Vagina (tissue), 2 donors: Measurements from ENCODE around the gene CHI3L1.

Source experiments
- POLR2A ChIP-seq, 2 donors: fragments of 450-650 bp; IDR thresholded peaks; one replicate each; pipeline ENCODE4 v1.6.1; 2017; ENCODE audit warnings: antibody characterized with exemption in 2 of 2, mild to moderate bottlenecking in 2 of 2, moderate library complexity in 2 of 2
- TF ChIP-seq, protein P1 (sequence below), 3 experiments: fragments of 450-650 bp in 2 of 3; fragments of 200-600 bp in 1 of 3; sonication (generic) in 1 of 3; IDR thresholded peaks; one replicate each; pipeline ENCODE4 v1.5.1; 2017 to 2019; ENCODE audit warnings: antibody characterized with exemption in 3 of 3, mild to moderate bottlenecking in 2 of 3, moderate library complexity in 2 of 3

DNA sequence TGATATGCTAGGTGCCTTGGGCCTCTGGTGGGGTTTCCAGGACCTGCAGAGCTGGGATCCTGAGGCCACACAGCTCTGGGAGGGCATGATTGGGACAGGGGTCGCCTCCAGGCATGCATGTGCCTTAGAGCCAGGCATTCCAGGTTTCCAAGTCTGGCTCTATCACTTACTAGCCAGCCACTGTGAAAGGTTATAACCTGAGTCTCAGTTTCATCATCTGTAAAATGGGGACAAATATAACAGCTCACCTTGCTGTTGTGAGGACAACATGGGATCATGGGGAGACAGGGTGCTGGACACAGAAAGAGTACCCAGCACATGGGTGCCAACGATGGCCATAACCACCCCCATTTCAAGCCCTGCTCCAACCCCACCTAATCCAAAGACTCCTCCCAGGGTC is 2.7 kb downstream of the CHI3L1 start:
- no peak for TF ChIP-seq POLR2A (IDR thresholded peaks at IDR 0.05)
- TF ChIP-seq, protein P1, sequence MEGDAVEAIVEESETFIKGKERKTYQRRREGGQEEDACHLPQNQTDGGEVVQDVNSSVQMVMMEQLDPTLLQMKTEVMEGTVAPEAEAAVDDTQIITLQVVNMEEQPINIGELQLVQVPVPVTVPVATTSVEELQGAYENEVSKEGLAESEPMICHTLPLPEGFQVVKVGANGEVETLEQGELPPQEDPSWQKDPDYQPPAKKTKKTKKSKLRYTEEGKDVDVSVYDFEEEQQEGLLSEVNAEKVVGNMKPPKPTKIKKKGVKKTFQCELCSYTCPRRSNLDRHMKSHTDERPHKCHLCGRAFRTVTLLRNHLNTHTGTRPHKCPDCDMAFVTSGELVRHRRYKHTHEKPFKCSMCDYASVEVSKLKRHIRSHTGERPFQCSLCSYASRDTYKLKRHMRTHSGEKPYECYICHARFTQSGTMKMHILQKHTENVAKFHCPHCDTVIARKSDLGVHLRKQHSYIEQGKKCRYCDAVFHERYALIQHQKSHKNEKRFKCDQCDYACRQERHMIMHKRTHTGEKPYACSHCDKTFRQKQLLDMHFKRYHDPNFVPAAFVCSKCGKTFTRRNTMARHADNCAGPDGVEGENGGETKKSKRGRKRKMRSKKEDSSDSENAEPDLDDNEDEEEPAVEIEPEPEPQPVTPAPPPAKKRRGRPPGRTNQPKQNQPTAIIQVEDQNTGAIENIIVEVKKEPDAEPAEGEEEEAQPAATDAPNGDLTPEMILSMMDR (IDR thresholded peaks at IDR 0.05): no peak
